GM19043 (cell line): Measurements from ENCODE around the gene HMGCL.
A peak's percentile ranks its signal among the peaks of the same experiment; 100 is the strongest.

Experiments
- ATAC-seq: cut with Tn5 transposase; IDR thresholded peaks from one replicate; pipeline ENCODE4 v1.9.1; 2021; ENCODE audit warnings: low read depth; ENCODE audit not compliant: unreplicated experiment

The HMGCL gene

DNA sequence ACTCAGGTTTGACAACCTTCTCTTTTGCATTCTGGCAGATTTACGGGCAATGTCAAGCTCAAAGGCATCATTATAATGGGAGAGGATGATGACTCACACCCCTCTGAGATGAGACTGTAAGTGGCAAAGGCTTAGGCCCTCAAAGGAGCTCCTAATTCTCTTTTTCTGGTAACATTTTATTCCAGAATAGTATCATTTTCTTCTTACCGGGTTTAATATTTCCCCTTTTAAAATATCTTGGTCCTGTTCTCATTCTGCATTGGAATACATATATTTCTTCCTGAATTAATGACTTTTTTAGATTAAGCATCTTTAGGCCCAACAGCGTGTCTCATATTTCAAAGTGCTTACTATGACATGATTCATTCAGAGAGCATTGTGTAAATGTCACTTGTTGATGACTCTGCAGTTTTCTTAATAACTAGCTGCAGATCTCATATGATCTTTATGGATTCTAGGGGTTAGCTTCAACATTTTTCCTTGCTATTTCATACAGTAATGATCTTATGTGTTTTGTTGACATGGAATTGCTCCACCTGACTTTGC is 45.3 kb downstream of the HMGCL start:
- ATAC-seq = no peak

DNA sequence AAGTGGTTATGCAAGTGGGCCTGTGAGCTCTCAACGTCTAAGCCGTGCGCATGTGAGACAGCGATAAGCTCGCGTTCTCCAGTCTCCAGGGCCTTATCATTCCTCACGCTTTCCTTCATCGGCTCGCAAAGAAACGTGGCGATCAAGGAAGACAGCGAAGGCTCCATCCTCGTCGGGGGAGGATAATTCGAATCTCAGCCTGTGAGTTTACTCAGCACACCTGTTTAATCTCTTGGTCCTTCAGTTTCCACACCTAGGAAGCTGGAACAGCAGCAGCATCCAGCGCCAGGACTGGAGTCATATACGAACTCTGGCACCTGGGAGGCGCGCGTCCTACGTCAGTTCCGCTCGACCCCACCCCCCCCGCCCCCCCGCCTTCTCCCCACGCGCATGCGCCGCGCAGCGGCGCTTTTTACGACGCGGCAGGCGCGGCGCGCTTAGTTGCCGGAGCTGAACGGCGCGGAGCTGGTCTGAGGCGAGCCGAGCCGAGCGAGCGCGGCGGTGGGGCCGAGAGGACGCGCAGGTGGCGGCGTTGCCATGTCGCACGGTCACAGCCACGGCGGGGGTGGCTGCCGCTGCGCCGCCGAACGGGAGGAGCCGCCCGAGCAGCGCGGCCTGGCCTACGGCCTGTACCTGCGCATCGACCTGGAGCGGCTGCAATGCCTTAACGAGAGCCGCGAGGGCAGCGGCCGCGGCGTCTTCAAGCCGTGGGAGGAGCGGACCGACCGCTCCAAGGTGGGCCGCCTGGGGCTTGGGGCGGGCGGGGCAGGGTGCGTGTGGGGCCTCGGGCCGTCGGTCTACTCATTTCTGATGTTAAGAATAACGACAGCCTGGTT is 47.0 kb downstream of the HMGCL start, which contains the start of gene PITHD1:
Gene PITHD1 (plus strand): TSS at position 440 of the 836 bp plus-strand sequence. CDS start 98 bp downstream, at position 538.
- ATAC-seq = peak; percentile 46

DNA sequence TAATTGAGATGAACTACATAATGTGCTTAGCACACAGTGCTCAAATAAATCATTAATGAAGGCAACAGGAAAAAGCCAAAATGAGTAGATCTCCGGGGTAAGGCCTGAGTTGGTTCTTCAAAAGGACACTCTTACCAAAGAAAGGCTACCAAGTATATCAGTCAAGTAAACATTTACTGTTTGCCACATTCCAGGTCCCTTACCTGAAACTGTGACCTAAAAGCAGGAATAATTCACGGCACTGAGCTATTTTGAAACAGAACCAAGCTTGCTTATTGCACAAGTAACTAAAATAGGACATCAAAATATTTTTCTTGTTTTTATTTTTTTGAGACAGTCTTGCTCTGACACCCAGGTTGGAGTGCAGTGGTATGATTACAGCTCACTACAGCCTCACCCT is 49.0 kb downstream of the HMGCL start:
- ATAC-seq = no peak

DNA sequence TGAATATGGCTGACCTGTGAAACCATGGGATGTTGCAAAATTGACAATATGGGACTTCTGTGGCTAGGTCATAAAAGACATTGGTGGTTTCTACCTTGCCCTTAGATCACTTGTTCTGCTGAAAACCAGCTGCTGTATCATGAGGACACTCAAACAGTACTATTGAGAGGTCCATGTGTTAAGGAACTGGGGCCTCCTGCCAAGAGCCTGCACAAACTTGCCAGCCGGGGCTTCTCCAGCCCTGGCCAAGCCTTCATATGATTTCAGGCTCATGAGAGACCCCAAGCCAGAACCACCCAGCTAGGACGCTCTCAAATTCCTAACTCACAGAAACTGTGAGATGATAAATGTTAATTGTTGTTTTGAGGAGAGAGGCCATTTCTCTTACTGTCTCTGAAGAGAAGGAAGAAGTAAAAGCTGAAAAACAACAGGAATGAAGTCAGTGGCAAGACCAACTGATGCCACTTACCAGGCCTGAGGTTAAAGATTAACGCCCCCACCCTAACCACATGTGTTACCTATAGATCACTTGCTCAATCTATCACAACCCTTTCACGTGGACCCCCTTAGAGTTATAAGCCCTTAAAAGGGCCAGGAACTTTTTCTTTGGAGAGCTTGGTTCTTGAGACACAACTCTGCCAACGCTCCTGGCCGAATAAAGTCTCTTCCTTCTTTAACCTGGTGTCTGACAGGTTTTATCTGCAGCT is 50.9 kb downstream of the HMGCL start:
- no peak for ATAC-seq

DNA sequence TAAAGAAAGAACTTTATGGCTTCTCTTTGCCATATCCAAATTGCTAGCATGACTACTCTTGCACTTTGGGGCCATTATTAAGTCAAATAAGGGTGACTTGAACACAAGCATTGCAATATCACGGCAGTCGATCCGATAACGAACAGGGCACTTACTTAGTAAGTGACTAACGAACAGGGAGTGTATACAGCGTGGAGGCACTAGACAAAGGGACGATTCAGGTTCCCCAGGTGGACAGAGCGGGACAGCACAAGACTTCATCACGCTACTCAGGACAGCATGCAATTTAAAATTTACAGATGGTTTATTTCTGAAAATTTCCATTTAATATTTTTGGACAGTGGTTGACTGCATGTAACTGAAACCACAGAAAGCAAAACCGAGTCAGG is 52.4 kb downstream of the HMGCL start:
- ATAC-seq = no peak

DNA sequence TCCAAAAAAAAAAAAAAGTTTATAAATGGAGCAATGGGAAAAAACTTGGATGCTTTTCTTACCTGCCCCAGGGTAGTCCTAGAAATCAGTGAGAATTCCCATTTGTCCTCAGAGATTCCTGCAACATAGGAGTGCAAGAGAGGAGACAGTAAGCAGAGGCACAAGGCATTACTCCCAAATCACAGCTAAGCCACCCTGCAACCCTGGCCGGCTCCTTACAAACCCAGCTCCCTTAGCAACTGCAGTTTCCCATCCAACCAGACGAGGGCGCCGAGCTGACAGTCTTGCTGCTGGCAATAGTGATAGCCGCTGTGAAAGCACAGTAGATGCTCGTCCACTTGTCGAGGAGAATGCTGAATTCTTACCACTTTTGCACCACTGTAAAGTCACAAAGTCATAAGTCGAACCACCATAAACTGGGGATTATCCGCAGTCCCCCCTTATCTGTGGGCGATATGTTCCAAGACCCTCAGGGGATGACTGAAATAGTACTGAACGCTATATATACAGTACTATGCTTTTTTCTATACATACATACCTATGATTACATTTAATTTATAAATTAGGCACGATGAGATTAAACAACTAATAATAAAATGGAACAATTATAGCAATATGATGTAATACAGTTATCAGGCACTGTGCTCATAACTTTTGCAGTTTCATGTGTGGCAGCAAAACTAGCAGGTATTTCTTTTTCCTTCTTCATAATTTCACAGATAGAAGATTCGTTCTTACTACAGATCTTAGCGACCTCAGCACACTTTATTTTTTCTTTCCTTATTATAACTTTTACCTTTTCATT is 53.0 kb downstream of the HMGCL start:
- peak; percentile 51 for ATAC-seq

DNA sequence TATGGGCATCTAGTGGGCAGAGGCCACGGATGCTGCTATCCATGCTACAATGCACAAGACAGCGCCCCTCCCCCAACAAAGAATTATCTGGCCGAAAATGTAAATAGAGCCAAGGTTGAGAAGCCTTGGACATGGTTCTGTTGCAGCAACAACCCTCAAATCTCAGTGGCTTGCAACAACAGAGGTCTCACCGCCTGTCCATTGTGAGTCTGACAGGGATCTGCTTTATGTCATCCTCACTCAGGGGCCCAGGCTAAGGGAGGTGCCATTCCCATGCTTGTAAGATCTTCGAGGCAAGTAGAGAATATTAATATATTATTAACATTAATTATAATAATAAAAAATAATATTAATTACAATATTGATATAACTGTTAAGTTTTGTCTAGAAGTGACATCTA is 56.5 kb downstream of the HMGCL start:
- no peak for ATAC-seq

DNA sequence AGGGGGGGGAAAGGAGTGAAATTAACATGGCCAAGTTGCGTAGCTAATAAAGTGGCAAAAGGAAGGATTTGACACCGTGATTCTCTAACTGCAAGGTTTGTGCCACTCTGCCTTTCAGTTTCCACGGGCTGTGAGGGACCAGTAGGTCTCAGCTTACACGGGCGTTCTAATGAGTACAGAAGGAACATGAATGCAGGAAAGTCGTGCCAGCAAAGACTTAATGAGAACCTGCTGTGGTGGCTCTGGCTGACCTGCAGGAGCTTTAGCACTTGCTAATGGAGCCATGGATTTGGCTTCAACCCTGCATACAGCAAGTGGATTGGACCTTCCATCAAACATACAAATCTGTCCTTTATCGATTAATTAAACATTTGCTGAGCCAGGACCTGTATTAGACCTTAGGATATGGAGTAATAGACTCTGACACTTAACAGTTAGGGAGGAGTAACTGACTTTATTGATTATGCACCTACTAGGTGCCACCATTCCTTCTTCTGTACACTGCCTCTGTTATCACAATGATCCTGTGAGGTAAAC is 62.1 kb downstream of the HMGCL start:
- no peak for ATAC-seq

DNA sequence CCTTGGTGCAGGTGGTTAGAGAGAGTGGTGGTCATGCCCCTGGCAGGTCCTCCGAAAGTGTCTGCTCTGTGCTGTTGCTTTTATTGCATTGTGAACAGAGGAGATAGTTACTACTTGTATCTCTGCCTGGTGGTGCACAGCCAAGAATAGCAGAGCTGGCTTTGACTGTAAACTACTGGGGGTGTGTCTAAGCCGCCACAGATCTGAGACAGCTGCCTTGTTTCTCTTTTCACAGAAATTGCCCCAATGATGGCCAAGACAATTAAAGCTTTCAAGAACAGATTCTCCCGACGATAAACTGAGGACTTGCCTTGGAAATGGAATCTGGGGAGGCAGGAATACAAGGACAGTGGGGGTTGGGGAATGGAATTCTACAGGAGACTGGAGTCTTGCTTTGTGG is 66.0 kb downstream of the HMGCL start:
- no peak for ATAC-seq

DNA sequence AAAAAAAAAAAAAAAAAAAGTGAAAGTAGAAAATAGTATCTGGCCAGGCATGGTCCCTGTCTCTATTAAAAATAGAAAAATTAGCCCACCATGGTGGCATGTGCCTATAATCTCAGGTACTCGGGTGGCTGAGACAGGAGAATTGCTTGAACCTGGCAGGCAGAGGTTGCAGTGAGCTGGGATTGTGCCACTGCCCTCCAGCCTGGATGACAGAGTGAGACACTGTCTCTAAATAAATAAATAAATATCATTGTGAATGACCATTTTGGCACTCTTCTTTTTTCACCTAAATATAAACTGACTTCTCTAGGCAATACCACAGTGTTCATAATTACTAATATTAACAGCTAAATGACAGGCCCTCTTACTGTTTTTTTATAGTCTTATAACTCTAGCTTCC is 67.4 kb downstream of the HMGCL start:
- no peak for ATAC-seq

DNA sequence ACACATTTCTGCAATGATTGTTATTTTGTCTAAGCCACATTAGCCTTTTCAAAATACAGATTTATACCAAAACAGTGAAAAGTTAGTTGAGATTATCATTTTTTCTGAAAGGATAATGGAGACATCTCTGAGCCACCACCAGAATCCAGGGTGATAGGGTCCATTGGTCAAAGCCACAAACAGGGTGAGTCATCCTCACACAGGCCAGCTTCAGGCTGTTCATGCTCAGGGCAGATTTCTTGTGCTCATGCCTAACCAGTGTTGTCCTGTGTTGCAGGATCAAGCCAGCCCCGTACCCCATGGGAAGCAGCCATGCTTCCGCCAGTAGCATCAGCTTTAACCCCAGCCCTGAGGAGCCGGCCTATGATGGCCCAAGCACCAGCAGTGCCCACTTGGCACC is 68.6 kb downstream of the HMGCL start:
- no peak for ATAC-seq

DNA sequence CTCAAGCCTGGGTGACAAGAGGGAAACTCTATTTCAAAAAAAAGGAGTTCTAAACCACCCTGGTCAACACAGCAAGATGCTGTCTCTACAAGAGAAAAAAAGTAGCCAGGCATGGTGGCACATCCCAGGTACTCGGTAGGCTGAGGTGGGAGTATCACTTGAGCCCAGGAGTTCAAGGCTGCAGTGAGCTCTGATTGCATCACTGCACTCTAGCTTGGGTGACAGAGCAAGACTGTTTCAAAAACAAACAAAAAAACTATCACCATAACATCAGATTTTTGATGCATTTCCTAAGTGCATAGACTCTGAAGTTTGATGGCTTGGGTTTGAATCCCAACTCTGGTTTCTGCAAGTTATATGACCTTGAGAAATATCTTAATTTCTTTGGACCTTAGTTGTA is 72.3 kb downstream of the HMGCL start:
- no peak for ATAC-seq
